Stimulated activated CD4-positive, alpha-beta T cell treated with anti-CD3 and anti-CD28 coated beads, Interleukin-12 subunit alpha, Interleukin-12 subunit beta, amount 100 ng/mL, for 48 hours (primary cell): ENCODE results near the gene UCKL1.
"Not testable (repeated sequence)": the region's sequence is repeated elsewhere in the genome, so short reads cannot be mapped to it uniquely, and the experiment has no call there.

Experiments used
- DNase-seq, 3 donors: peaks; one replicate each; pipeline ENCODE4 v3.0.0-alpha.2; 2020; ENCODE audit warnings: low read depth in 2 of 3, low spot score in 1 of 3

The UCKL1 gene

DNA sequence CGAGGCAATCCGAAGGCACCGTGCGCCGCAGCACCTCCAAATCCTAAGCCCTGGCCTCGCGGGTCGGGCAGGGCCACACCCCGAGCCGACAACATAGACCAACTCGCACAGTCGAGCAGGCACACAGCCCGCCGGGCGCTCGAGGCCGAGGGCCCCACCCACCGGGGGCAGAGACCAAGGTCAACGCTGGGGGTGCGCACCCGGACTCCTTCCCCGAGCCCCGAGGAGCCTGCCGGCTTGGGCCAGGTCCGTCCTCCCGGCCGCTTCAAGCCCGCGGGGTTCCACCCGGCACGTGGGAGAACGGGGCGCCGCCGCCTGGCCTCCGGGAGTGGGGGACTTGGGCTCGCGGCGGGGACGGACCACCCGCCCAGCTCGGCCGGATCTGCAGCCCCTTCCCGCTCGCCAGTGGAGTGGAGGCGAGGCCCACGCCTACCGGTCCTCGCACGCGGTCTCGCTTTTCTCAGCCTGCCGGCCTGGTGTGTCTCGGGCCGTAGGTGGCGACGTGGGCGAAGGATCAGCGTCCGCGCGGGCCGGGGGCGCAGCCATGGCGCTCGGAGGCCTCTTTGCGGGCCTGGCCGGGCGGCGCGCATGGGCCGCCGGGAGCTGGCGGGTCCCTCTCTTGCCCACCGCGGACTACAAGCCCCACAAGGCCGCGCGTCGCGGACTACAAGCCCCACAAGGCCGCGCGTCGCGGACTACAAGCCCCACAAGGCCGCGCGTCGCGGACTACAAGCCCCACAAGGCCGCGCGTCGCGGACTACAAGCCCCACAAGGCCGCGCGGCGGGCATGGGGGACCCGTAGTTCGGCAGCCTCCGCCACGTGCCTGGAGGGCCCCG is at the start of gene UCKL1:
TSS of gene UCKL1 (minus strand) at position 590 of the 837 bp plus-strand sequence. CDS start at position 546, 44 bp downstream.
- peak; percentile 74 to 87 (median 83) for DNase-seq

DNA sequence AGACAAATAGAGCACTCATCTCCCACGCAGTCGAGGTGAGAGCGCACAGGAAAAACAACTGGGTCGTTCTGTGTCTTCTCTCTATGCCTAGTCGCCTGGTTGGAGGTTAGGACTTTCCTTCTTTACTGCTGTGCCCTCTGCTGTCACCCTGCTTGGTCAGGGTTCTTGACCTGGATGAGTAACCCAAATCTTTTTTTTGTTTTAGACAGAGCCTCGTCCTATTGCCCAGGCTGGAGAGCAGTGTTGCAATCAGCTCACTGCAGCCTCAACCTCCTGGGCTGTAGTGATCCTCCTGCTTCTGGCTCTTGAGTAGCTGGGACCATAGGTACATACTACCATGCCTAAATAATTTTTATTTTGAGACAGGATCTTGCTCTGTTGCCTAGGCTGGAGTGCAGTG is 49.2 kb upstream of the UCKL1 start:
- no peak for DNase-seq

DNA sequence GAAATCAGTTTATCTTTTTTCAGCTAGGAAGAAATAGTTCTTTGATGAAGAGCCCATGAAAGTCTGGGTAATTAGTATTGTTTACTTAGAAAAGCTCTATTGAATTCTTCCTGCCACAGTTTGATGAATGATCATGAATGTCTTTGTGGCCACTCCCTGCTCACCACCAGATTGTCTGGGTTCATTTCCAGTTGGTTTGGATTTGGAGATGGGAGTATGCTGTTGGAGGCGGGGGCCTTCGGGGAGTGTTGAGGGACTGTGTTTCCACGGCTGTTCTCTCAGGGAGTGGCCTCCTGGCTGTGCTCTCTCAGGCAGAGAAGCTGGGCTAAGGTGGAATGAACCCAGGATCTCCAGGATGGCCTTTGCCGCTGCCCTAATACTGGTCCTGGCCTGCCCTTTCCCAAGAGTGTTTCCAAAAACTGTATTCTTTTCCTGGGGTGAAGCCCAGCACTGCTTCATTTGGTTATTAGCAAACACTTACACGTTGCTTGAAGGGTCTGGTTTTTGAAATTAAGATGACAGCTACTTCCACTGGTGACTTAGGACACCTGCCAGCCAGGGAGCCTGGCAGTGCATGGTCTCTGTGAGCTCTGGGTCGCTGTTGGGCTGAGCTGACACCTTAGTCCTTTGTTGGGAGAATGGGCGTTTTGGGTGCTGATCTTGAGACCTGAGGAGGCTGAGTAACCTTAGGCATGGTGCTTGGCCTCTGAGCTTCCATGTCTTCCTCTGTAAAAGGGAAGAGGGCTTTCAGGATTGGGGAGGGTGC is 47.9 kb upstream of the UCKL1 start:
- no peak for DNase-seq

DNA sequence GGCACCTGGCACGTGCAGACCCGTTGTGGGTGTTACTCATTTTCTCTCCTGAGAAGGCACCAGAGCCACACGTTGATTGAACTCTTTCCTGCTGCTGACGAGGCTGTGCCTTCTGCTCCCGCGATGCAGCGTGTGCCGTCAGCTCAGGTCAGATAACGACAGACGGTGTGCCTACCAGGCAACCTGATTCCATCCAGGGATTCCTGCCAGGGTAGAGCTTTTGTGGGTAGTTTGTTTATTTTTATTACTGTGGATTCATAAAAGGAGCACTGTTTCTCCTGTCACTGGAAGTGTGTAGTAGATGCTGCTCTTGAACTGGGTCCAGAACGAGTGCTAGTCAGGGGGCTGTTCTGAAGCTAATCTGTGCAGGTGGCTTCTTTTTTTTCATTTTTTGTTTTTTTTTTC is 45.4 kb upstream of the UCKL1 start:
- no peak for DNase-seq

DNA sequence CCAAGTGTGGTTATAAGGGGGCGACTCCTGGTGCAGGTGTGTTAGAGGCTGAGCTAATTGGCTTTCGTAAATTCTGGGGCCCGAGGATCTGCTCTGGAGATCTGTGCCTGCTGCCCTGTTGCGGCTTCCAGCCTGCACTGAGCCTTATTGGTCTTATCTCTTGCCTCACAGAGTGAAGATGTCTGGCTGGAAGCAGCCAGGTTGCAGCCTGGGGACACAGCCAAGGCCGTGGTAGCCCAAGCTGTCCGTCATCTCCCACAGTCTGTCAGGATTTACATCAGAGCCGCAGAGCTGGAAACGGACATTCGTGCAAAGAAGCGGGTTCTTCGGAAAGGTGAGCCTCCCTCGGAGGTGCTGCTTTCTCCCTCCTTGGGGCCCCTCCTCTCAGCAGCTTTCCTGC is 44.7 kb upstream of the UCKL1 start:
- DNase-seq, result no peak

DNA sequence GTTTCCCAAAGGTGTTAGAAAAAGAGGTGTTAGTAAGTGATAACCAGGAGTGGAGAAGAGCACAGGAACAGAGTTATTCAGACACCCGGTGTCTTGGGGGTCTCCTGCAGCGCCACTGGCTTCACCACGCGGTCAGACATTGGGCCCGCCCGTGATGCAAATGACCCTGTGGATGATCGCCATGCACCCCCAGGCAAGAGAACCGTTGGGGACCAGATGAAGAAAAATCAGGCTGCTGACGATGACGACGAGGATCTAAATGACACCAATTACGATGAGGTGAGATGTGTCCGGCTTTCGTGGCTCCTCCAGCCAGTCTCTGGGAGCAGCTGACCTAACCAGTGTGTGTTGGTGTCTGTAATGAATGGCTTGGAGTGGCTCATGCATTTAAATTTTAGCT is 26.7 kb upstream of the UCKL1 start:
- DNase-seq, result no peak

DNA sequence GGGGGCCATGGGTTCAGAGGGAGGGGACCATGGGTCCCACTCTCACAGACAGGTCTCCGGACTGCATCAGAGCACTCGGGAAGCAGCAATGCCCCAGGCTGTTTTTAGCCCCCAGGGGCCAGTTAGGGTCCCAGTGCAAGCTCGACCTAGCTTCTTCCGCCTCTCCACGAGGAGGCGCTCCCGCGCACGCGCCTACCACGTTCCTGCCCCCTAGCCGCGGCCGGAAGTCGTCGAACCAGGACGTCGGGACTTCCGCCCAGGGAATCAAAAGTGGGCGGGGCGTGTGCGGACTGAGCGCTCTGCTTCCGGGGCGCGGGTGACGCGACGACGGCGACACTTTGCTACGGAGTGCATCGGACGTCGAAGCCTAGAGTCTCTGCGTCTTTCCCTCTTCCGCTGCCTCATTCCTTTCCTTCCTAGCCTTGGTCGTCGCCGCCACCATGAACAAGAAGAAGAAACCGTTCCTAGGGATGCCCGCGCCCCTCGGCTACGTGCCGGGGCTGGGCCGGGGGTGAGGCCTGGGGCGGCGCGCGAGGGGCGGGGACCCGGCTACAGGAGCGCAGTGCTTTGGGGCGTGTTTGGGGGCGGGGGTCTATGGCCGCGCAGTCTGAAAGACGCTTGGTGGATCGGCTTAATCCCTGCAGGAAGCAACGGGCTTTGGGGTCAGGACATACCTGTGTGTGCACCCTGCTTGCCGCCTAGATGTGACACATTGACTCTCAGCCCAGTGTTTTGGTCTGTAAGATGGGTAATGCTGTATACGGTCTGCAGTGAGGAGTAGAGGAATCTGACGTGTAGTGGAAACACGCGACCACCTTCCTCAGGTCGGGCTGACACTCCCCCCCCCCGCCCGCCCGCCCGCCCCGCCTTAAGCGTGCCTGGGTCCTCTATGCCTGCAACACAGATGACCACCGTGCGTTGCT is 24.9 kb upstream of the UCKL1 start, which contains the start of gene PRPF6:
TSS of gene PRPF6 (plus strand) at position 327 of the 923 bp plus-strand sequence. CDS start at position 441, 114 bp downstream.
- DNase-seq, result peak; percentile 88 to 94 (median 91)

DNA sequence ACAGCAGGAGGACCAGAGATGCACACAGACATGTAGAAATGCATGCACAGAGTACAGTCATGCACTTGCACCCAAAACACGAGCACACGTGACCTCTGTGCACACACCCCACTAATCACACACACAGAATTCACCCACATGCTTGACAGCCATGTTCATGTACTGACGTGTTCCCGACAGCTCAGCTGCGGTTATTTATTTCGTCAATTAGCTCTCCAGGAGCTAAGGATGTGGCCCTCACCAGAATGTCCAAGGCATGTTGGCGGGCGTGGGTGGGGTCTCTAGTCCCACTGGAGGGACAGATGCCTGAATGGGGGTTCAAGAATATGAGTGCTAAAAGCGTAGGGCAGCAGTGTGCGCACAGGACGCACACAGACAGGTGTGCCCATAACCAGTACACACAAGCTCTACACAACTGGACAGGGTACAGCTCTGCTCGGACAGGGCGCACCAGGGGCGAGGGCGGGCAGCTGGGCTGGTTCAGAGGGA is 24.1 kb upstream of the UCKL1 start:
- DNase-seq, result peak in 2 of 3 donors; percentile 32 to 39

DNA sequence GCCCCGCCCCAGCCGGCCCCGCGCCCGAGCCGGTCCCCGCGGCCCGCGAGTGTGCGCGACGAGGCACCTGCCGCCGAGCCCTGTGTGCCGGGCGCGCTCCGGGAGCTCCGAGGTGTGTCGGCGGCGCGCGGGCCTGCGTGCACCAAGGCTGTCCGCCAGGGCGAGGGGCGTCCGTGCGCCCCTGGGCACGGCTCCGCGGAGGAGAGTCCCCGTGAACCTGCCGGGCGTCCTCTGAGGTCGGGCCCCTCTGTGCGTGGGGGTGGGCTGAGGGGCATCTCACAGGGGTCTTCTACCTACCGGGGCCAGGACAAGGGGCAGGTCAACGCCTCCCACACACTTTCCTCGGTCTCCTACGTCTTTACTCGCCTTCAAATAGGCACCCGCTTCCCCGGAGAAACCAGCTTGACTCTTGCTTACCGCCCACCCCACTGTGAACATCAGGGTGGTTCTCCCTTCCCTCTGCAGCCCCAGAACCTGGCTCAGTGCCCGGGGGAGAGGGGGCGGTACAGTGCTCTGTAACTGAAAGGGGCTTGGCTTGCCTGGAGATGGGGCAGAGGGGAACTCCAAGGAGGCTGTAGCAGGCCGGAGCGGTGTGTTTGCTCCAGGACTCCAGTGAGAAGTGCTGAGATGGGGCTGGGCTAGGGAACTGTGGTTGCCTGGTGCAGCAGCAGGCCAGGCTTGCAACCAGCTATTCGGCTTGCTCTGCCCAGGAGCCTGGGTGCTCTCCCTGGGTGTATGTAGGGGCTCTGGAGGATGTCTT is 23.5 kb upstream of the UCKL1 start, which contains the start of gene SAMD10:
TSS of gene SAMD10 (minus strand) at position 86 of the 760 bp plus-strand sequence. CDS start 175 bp downstream, outside the sequence.
- DNase-seq, result peak; percentile 85 to 87 (median 85)

DNA sequence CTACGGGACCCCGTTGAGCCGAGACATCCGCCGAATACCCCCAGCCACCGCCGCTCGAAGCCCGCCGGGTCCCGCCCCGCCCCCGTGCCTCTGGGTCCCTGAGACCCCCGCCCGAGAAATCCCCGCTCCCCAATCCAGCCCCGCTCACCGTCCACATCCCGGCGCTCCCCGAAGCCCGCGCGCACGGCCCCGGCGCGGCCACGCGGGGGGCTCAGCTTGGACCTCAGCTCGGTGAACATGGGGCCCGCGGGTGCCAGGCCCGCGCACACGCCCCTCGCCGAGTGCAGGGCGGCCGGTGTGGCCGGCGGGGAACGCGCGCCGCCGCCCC is 23.0 kb upstream of the UCKL1 start:
- no peak for DNase-seq

DNA sequence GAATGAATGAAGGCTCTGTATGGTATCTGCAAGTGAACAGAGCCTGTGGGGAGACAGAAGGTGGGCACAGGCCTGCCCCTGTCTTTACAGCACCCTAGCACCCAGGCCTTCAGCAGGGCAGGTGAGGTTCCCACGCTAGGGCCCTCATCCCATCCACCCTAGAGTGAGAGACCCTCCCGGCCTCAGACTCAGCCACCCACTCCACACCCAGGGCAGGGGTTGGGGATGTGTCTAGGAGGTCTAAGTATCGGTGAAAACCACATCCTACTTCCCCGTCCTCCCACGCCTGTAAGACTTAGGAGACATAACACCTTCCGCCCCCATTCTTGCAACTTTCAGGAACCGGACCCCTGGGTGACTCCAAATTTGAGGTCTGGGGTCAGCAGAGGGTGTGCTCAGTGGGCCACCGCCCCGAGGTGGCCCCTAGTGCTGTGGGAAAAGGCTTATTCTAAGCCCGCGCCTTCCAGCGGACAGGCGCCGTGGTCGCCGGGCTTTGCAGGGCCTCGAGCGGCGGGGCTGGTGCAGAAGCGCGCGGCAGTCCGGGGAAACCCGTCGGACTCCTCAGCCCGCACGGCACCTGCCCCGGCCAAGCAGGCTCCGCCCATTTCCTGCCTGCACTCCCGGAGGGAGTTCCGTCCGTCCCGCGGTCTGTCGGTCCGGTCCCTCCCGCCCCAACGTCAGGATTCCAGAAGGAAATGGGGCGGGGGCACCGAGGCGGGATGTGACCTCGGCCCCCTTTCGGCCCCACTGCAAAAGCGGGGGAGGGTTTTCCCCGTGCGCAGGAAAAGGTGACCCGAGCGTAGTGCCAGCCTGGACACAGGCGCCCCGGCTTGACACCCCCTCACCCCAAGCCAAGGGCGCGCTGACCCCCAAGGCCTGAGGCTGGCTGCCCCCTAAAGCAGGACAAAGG is 22.4 kb upstream of the UCKL1 start:
- DNase-seq, result peak; percentile 36 to 77 (median 46)

DNA sequence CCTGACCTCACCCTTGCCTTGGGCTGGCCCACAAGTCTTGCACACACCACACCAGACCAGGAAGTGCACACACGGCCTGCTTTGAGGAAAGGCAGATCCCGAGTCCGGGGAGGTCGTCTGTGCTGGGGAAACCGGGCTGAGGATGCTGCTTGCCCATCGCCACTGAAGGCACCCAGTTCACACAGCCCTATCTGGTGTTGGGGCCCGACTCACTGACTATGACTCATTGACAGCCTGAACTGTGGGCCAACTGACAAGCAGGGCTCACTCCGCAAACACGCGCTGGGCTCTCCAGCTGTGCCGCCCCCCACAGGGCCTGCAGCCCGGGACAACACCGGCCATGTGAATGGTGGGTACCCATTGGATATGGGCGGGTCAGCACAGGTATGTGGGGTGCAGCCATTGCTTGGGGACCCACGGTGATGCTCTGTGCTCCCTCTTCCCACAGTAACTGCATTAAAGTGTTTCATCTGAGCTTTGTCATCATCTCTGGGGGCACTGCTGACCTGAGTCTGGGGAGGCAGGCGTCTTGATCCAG is 21.6 kb upstream of the UCKL1 start:
- peak in 2 of 3 donors; percentile 37 to 56 for DNase-seq

DNA sequence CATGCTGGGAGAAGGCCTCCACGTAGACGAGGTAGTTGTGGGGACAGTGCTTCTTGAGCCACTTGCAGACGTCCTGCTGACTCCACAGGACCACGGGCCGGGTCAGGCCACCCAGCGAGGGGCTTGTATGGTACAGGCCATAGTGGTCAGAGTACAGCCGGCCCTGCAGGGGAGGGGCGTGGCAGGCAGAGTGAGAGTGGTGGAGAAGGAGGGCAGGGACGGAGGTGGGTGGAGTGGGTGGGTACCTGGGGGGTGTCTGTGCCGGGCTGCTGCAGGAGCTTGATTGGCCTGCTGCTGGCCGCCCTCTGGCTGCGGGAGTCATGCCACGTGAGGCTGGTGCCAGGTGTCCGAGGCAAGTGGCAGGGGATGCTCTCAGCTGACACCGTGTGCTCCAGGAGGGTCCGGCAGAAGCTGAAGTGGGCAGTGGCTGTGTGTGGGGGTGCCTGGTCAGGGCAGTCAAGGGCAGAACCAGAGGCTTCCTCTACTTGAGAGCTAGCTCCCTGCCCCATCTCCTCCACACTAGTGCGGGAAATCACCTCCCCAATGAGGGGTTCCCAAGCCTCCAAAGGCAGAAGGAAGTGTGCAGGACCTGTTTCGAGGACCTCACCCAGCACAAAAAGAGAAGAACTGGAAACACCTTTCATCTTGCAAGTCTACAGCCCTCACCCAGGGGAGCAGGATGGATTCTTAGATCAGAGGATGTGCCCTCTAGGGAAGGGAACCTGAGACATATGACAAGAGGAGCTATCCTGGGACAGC is 20.9 kb upstream of the UCKL1 start:
- DNase-seq, result no peak

DNA sequence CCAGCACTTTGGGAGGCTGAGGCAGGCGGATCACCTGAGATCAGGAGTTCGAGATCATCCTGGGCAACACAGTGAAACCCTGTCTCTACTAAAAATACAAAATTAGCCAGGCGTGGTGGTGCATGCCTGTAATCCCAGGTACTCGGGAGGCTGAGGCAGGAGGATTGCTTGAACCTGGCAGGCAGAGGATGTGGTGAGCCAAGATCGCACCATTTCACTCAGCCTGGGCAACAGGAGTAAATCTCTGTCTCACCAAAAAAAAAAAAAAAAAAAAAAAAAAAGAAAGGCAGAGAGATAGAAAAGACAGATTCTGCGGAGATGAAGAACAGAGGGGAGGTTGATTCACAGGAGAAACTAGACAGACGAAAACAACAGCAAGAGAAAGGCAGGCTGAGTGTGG is 20.3 kb upstream of the UCKL1 start:
- DNase-seq, result not testable (repeated sequence)

DNA sequence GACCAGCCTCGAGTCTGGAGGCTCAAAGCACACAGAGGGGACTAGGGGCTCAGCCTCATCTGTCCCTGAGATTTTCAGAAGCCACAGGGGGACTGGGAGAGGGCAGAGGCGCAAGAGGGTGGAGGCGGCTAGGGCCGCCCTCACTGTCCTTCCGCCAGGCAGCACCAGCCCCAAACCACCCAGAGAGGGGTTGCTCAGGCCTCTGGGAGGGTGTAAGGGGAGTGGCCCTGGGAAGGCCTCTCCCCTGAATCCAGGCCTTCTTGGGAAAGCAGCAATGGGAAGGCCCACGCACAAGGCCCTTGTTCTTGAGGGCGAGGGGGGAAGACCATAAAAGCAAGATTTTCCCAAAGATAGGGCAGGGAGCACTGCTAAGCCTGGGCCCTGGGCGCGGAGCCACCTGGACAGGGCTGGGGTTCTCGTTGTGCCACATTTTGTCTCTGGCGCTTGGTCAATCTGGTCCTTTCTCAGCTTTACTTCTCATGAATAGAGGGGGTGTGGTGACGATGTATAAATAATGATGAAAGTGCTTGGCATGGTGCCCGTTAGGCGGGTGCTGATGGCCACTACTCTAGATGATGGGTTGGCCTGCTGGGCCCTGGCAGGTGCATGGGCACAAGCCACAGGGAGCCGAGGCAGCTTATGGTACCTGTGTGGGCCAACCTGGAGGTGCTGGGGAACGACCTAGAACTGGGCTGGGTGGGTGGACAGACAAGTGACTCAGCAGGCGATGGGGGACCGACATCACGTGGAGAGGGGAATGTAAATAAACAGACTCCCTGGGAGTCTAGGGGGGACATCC is 18.4 kb upstream of the UCKL1 start:
- DNase-seq, result no peak

DNA sequence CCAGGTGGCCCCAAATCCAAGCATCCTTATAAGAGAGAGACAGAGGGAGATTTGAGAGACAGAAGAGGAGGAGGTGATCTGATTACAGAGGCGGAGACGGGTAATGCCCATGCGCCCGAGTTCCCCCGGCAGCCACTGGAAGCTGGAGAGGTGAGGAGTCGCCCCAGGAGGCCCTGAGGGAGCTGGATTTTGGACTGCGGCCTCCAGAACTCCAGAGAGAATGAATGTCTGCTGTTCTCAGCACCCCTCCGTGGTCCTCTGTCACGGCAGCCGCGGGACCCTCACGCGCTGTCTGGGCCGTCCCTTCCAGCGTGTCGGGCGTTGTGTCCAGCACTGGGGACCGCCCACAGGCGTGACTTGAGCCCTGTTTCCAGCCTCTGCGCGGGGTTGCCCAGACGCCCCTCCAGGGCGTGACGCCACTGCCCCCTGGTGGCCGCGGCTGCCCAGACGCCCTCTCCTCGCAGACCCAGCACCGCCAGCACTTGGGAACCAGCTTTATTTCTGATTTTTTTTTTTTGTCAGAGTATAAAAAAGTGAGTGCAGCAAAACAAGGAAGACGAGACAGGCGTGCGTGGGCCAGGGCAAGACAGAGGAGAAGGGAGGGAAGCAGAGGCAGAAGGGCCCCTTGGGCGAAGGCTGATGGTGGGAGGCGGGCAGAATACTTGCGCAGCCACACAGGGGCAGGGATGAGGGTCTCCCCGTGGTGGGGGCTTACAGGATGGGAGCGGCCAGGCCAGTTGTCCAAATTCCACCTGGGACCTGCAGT is 17.6 kb upstream of the UCKL1 start:
- peak; percentile 44 to 75 (median 68) for DNase-seq

DNA sequence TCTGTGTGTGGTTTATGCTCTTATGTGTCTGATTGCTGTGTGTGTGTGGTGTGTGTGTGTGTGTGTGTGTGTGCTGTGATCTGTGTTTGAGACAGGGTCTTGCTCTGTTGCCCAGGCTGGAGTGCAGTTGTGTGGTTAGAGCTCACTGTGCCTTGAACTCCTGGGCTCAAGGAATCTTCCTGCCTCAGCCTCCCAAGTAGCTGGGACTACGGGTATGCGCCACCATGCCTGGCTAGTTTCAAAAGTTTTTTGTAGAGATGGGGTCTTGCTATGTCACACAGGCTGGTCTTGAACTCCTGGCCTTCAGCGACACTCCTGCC is 16.9 kb upstream of the UCKL1 start:
- DNase-seq, result no peak
